H1 (cell line): Measurements from ENCODE around the gene MEF2C.

Experiments
- CBX5 ChIP-seq: fragments of 300-800, 300-1000 bp; sonication (generic); IDR thresholded peaks from 2 replicates; pipeline ENCODE4 v1.7.1; 2016; ENCODE audit warnings: antibody characterized with exemption, low read length, low read depth
- CBX8 ChIP-seq: fragments of 300-800, 300-1000 bp; sonication (generic); IDR thresholded peaks from 2 replicates; pipeline ENCODE4 v1.7.1; 2016; ENCODE audit warnings: low read depth, low read length, borderline replicate concordance
- EZH2 ChIP-seq: fragments of 200-600 bp; sonication (generic); IDR thresholded peaks from 2 replicates; pipeline ENCODE4 v1.7.1; 2012; ENCODE audit warnings: low read depth, mild to moderate bottlenecking, moderate library complexity, low read length, inconsistent platforms; ENCODE audit not compliant: severe bottlenecking
- GABPA ChIP-seq: IDR thresholded peaks from 2 replicates; pipeline ENCODE4 v1.6.1; 2011; ENCODE audit warnings: mild to moderate bottlenecking, low read length, moderate library complexity, borderline replicate concordance; ENCODE audit not compliant: insufficient read depth
- KDM5A ChIP-seq: fragments of 200-600 bp; IDR thresholded peaks from 2 replicates; pipeline ENCODE4 v1.7.1; 2012; ENCODE audit warnings: mild to moderate bottlenecking, low read length, inconsistent platforms, mixed read lengths
- NANOG ChIP-seq: IDR thresholded peaks from 2 replicates; pipeline ENCODE4 v1.6.1; 2011; ENCODE audit warnings: low read length, low read depth, mild to moderate bottlenecking, inconsistent platforms; ENCODE audit not compliant: insufficient read depth, poor library complexity, severe bottlenecking
- POLR2AphosphoS5 ChIP-seq: IDR thresholded peaks from 2 replicates; pipeline ENCODE4 v1.6.1; 2011; ENCODE audit warnings: low read depth, low read length
- RXRA ChIP-seq: IDR thresholded peaks from 2 replicates; pipeline ENCODE4 v1.6.1; 2011; ENCODE audit warnings: low read depth, mild to moderate bottlenecking, low read length, moderate library complexity; ENCODE audit not compliant: insufficient read depth
- SRF ChIP-seq: IDR thresholded peaks from 2 replicates; pipeline ENCODE4 v1.6.1; 2011; ENCODE audit warnings: mild to moderate bottlenecking, low read depth, low read length, moderate library complexity
- ZNF274 ChIP-seq: IDR thresholded peaks from 2 replicates; pipeline ENCODE4 v1.7.0; 2012; ENCODE audit warnings: low read length, borderline replicate concordance; ENCODE audit errors: extremely low read depth
- TF ChIP-seq, protein P1 (sequence below), 3 experiments: IDR thresholded peaks; 1 replicate in 2 of 3; 2 replicates in 1 of 3; pipeline versions ENCODE4 v1.5.1 to v1.6.1; 2011; ENCODE audit warnings: low read length in 3 of 3, mild to moderate bottlenecking in 3 of 3, inconsistent platforms in 2 of 3, low read depth in 1 of 3, moderate library complexity in 1 of 3; ENCODE audit not compliant: insufficient read depth in 1 of 3; ENCODE audit errors: control extremely low read depth in 1 of 3
- TF ChIP-seq, protein P2 (sequence below): IDR thresholded peaks from 2 replicates; pipeline ENCODE4 v1.6.1; 2011; ENCODE audit warnings: low read depth, mild to moderate bottlenecking, low read length; ENCODE audit not compliant: insufficient read depth

DNA sequence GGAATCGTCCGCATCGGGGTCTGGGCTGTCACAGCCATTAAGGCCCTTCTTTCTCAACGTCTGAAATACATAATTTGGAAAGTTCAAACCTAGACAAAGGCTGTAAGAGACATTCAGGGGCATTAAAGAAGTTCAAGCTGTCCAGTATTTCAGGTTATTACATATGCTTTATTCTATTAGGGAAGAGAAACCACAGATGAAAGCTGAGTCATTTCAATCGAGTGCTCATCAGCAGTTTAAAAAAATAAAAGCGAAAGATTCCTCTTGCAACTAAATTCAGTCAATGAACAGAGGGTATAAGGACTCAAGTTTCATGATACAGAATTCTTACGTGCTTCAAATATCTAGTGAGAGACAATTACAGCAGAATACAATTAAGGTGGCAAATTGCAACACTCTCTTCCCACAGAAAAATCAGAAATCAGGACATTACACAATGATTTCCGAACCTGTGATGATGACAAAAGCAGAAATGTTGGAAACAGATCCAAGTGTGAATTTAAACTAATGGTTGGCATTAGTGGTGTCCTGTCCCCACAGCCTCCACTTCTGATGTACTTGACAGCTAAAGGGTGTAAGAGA, 121.6 kb downstream of the MEF2C start:
- TF ChIP-seq NANOG, result no peak
- no peak for TF ChIP-seq CBX8
- TF ChIP-seq, protein P1, sequence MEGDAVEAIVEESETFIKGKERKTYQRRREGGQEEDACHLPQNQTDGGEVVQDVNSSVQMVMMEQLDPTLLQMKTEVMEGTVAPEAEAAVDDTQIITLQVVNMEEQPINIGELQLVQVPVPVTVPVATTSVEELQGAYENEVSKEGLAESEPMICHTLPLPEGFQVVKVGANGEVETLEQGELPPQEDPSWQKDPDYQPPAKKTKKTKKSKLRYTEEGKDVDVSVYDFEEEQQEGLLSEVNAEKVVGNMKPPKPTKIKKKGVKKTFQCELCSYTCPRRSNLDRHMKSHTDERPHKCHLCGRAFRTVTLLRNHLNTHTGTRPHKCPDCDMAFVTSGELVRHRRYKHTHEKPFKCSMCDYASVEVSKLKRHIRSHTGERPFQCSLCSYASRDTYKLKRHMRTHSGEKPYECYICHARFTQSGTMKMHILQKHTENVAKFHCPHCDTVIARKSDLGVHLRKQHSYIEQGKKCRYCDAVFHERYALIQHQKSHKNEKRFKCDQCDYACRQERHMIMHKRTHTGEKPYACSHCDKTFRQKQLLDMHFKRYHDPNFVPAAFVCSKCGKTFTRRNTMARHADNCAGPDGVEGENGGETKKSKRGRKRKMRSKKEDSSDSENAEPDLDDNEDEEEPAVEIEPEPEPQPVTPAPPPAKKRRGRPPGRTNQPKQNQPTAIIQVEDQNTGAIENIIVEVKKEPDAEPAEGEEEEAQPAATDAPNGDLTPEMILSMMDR (IDR thresholded peaks at IDR 0.05; ENCODE audit: control extremely low read depth in 1 of 3, insufficient read depth in 1 of 3, low read depth in 1 of 3, low read length in 3 of 3), result no peak
- TF ChIP-seq SRF, result no peak
- TF ChIP-seq ZNF274, result no peak
- TF ChIP-seq, protein P2, sequence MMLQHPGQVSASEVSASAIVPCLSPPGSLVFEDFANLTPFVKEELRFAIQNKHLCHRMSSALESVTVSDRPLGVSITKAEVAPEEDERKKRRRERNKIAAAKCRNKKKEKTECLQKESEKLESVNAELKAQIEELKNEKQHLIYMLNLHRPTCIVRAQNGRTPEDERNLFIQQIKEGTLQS, result no peak
- TF ChIP-seq POLR2AphosphoS5, result no peak
- no peak for TF ChIP-seq CBX5
- no peak for TF ChIP-seq KDM5A
- TF ChIP-seq EZH2, result no peak
- TF ChIP-seq RXRA, result no peak
- TF ChIP-seq GABPA, result no peak
